Endothelial cell of umbilical vein (primary cell): ENCODE measurements around the gene DOLPP1.

Experiments used
- JUN ChIP-seq: IDR thresholded peaks from 2 replicates; pipeline ENCODE4 v1.6.1; 2011; ENCODE audit warnings: borderline replicate concordance, low read depth; ENCODE audit not compliant: insufficient read length, insufficient read depth
- POLR2AphosphoS5 ChIP-seq: IDR thresholded peaks from 2 replicates; pipeline ENCODE4 v1.6.1; 2012; ENCODE audit warnings: low read depth, mild to moderate bottlenecking, control low read depth, low read length, moderate library complexity; ENCODE audit not compliant: insufficient read depth
- TF ChIP-seq, protein P1 (sequence below), 2 donors: IDR thresholded peaks; 1 replicate in 1 of 2; 2 replicates in 1 of 2; pipeline ENCODE4 v1.5.1; 2011; ENCODE audit warnings: low read length in 2 of 2, mild to moderate bottlenecking in 2 of 2, moderate library complexity in 2 of 2, control low read depth in 1 of 2, inconsistent platforms in 1 of 2, low read depth in 1 of 2; ENCODE audit not compliant: insufficient read depth in 1 of 2; ENCODE audit errors: extremely low read depth in 1 of 2

DNA sequence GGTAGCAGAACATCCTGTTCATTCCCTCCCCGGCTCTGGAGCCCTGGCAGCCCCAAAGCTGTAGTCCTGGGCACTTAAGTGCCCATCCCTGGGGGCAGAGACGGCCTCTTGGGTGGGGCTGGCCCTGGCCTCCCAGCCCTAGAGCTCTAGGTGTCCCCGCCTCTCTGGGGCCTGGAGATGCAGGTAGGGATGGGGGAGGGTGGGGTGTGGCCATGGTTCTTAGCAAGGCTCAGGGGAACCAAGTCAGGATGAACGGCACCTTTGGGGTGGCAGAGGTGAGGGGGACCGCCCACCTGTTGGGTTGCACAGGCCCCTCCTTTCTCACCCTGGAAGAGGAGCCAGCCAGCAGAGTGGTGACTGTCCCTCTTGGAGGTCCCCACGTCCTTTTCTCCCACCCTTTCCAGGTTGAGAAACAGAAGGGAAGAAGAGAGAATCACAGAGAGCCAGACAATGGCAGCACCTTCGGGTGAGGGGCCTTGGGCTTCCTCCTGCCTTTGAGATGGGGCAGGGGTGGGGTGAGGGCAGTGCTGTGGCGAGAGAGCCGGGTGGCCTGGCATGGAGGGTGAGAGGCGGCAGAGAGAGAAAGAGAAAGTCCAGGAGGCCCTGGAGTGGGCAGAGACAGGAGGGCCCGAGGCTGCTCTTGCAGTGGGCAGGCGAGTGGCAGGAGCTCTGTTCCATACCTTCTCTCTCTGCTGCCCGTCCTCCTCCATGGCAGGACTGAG lies 27.3 kb downstream of the DOLPP1 start:
- TF ChIP-seq, protein P1, sequence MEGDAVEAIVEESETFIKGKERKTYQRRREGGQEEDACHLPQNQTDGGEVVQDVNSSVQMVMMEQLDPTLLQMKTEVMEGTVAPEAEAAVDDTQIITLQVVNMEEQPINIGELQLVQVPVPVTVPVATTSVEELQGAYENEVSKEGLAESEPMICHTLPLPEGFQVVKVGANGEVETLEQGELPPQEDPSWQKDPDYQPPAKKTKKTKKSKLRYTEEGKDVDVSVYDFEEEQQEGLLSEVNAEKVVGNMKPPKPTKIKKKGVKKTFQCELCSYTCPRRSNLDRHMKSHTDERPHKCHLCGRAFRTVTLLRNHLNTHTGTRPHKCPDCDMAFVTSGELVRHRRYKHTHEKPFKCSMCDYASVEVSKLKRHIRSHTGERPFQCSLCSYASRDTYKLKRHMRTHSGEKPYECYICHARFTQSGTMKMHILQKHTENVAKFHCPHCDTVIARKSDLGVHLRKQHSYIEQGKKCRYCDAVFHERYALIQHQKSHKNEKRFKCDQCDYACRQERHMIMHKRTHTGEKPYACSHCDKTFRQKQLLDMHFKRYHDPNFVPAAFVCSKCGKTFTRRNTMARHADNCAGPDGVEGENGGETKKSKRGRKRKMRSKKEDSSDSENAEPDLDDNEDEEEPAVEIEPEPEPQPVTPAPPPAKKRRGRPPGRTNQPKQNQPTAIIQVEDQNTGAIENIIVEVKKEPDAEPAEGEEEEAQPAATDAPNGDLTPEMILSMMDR (IDR thresholded peaks at IDR 0.05; ENCODE audit: extremely low read depth in 1 of 2, insufficient read depth in 1 of 2, low read depth in 1 of 2, low read length in 2 of 2): no peak
- TF ChIP-seq POLR2AphosphoS5 (no peak), JUN (no peak)
